Gastrocnemius medialis (tissue), 4 donors: ENCODE results near the gene HHATL.

Experiments
- CTCF ChIP-seq, 5 experiments: fragments of 450-650 bp in 3 of 5; fragments of 200-600 bp in 2 of 5; sonication (generic) in 2 of 5; IDR thresholded peaks in 4 of 5; conservative IDR thresholded peaks in 1 of 5; 1 replicate in 4 of 5; 2 replicates in 1 of 5; pipeline ENCODE4 v1.5.1; 2016 to 2019; ENCODE audit warnings: antibody characterized with exemption in 5 of 5, mild to moderate bottlenecking in 3 of 5, moderate library complexity in 3 of 5
- POLR2A ChIP-seq, 2 donors: fragments of 450-650 bp; IDR thresholded peaks; one replicate each; pipeline ENCODE4 v1.6.1; 2017; ENCODE audit warnings: antibody characterized with exemption in 2 of 2, mild to moderate bottlenecking in 2 of 2, moderate library complexity in 2 of 2

GRCh38 chr3:42664438-42664803 lies 38.2 kb downstream of the HHATL start:
- TF ChIP-seq CTCF (IDR thresholded peaks at IDR 0.05 in 4 of 5, conservative IDR thresholded peaks at IDR 0.05 in 1 of 5) (no peak), POLR2A (IDR thresholded peaks at IDR 0.05) (no peak)
